HL-60 (cell line): ENCODE results near the gene ZNF512.
"Not testable (repeated sequence)": the region's sequence is repeated elsewhere in the genome, so short reads cannot be mapped to it uniquely, and the experiment has no call there.

Experiments used
- GABPA ChIP-seq: IDR thresholded peaks from 2 replicates; pipeline ENCODE4 v1.6.1; 2012; ENCODE audit warnings: low read depth
- TF ChIP-seq, protein P1 (sequence below): IDR thresholded peaks from one replicate; pipeline ENCODE4 v1.5.1; 2011; ENCODE audit warnings: low read length, control low read depth, inconsistent platforms; ENCODE audit not compliant: insufficient read depth
- TF ChIP-seq, protein P2 (sequence below): IDR thresholded peaks from 2 replicates; pipeline ENCODE4 v1.6.1; 2012; ENCODE audit warnings: low read depth; ENCODE audit not compliant: insufficient replicate concordance

DNA sequence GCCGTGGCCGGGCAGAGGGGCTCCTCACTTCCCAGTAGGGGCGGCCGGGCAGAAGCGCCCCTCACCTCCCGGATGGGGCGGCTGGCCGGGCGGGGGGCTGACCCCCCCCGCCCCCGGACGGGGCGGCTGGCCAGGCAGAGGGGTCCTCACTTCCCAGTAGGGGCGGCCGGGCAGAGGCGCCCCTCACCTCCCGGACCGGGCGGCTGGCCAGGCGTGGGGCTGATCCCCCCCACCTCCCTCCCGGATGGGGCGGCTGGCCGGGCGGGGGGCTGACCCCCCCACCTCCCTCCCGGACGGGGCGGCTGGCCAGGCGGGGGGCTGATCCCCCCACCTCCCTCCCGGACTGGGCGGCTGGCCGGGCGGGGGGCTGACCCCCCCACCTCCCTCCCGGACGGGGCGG is 43.2 kb upstream of the ZNF512 start:
- TF ChIP-seq, protein P1, sequence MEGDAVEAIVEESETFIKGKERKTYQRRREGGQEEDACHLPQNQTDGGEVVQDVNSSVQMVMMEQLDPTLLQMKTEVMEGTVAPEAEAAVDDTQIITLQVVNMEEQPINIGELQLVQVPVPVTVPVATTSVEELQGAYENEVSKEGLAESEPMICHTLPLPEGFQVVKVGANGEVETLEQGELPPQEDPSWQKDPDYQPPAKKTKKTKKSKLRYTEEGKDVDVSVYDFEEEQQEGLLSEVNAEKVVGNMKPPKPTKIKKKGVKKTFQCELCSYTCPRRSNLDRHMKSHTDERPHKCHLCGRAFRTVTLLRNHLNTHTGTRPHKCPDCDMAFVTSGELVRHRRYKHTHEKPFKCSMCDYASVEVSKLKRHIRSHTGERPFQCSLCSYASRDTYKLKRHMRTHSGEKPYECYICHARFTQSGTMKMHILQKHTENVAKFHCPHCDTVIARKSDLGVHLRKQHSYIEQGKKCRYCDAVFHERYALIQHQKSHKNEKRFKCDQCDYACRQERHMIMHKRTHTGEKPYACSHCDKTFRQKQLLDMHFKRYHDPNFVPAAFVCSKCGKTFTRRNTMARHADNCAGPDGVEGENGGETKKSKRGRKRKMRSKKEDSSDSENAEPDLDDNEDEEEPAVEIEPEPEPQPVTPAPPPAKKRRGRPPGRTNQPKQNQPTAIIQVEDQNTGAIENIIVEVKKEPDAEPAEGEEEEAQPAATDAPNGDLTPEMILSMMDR: not testable (repeated sequence)
- TF ChIP-seq, protein P2, sequence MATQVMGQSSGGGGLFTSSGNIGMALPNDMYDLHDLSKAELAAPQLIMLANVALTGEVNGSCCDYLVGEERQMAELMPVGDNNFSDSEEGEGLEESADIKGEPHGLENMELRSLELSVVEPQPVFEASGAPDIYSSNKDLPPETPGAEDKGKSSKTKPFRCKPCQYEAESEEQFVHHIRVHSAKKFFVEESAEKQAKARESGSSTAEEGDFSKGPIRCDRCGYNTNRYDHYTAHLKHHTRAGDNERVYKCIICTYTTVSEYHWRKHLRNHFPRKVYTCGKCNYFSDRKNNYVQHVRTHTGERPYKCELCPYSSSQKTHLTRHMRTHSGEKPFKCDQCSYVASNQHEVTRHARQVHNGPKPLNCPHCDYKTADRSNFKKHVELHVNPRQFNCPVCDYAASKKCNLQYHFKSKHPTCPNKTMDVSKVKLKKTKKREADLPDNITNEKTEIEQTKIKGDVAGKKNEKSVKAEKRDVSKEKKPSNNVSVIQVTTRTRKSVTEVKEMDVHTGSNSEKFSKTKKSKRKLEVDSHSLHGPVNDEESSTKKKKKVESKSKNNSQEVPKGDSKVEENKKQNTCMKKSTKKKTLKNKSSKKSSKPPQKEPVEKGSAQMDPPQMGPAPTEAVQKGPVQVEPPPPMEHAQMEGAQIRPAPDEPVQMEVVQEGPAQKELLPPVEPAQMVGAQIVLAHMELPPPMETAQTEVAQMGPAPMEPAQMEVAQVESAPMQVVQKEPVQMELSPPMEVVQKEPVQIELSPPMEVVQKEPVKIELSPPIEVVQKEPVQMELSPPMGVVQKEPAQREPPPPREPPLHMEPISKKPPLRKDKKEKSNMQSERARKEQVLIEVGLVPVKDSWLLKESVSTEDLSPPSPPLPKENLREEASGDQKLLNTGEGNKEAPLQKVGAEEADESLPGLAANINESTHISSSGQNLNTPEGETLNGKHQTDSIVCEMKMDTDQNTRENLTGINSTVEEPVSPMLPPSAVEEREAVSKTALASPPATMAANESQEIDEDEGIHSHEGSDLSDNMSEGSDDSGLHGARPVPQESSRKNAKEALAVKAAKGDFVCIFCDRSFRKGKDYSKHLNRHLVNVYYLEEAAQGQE: not testable (repeated sequence)
- TF ChIP-seq GABPA: not testable (repeated sequence)
